ENCODE data around the gene IFI16.

Gene IFI16

GRCh38 chr1:159068886-159069285 lies 59.2 kb downstream of the IFI16 start:
- TF ChIP-seq, protein P1, sequence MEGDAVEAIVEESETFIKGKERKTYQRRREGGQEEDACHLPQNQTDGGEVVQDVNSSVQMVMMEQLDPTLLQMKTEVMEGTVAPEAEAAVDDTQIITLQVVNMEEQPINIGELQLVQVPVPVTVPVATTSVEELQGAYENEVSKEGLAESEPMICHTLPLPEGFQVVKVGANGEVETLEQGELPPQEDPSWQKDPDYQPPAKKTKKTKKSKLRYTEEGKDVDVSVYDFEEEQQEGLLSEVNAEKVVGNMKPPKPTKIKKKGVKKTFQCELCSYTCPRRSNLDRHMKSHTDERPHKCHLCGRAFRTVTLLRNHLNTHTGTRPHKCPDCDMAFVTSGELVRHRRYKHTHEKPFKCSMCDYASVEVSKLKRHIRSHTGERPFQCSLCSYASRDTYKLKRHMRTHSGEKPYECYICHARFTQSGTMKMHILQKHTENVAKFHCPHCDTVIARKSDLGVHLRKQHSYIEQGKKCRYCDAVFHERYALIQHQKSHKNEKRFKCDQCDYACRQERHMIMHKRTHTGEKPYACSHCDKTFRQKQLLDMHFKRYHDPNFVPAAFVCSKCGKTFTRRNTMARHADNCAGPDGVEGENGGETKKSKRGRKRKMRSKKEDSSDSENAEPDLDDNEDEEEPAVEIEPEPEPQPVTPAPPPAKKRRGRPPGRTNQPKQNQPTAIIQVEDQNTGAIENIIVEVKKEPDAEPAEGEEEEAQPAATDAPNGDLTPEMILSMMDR (IDR thresholded peaks at IDR 0.05; ENCODE audit: low read depth, low read length): no peak
- peak; percentile 55 to 82 for DNase-seq (ENCODE audit: low read depth in 2 of 2)
- H3K4me3 ChIP-seq (replicated peaks in 1 of 2; ENCODE audit: low read depth in 2 of 2, low read length in 2 of 2): no peak overlapping the region

GRCh38 chr1:159071970-159072582 lies 62.4 kb downstream of the IFI16 start:
- peak; percentile 84 to 88 for DNase-seq (ENCODE audit: low read depth in 2 of 2)
- TF ChIP-seq, protein P1 (IDR thresholded peaks at IDR 0.05; ENCODE audit: low read depth, low read length): peak; percentile 62
- H3K4me3 ChIP-seq (replicated peaks in 1 of 2; ENCODE audit: low read depth in 2 of 2, low read length in 2 of 2): no peak overlapping the region

DNA sequence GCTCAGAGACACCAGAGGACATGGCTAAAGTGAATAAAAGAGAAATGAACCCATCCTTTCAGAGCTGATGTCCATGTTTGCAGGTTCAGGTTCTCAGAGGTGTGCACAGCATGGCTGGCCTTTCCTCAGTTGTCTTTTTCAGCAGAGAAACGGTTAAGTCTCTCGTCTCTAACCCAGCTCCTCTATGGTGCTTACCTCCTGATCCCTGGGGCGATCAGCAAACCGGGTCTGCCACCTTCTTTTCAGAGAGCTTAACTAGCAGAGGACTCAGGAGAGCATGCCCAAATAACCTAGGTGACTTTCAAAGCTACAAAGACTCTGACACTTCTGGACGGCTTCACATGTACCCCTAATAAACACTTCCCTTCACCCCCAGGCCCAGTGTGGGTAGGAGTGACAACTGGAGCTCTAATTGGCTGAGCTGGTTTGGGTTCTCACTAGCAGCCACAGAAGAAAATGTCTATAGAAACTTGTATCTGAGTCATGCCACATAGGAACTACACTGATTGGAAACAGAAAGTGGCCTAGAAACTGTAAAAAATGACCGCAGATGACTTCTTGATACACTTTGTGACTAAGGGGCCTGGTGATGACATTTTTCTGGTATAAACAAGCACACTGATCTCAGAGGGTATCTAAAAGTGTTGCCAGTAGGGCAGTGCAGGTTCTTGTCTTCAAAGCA lies 66.9 kb downstream of the IFI16 start, which contains the start of gene AIM2:
Gene AIM2 (minus strand): TSS at position 329 of the 682 bp plus-strand sequence. CDS start 3,267 bp downstream, outside the sequence.
- no peak within 1 kb of the TSS for H3K4me3 ChIP-seq (replicated peaks in 1 of 2; ENCODE audit: low read depth in 2 of 2, low read length in 2 of 2)
- DNase-seq (ENCODE audit: low read depth in 2 of 2): no peak
- TF ChIP-seq, protein P1 (IDR thresholded peaks at IDR 0.05; ENCODE audit: low read depth, low read length): no peak

DNA sequence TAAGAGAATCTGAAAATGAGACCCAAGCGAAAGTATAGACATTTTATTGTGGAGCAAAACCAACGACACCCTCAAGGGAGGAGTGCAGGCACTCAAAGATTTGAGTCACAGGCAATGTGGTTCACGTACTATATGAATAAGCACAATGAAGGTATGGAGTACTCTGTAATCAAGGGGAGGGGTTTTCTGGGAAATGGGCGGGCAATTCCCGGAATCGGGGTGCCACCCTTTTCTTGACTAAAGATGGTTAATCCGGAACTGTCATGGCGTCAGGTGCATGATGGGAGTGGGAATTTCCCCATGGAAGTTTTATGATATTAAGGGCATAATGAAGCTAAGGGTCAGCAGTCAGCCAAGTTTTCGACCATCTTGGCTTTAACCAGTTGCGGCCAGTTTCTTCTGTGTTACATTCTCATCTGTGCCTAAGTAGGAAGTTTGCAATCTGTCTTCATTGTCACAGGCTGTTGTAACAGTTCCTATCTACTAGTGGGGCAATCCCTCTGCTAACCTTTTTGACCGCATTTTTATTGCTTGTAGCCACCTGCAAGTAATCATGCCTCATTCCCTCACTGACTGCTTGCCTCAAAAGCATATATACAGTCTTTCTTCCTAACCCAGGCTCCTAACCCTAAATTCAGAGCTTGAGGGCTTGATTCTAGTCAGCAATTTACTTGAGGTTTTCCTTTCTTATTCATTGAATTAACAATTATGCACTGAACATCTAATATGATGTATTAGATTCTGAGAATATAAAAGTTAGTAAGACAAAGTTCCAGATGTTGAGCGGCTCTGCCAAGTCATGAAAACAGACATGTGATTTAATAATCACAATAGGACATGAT lies 67.6 kb downstream of the IFI16 start:
- DNase-seq (ENCODE audit: low read depth in 2 of 2): no peak
- TF ChIP-seq, protein P1 (IDR thresholded peaks at IDR 0.05; ENCODE audit: low read depth, low read length): no peak
- H3K4me3 ChIP-seq (replicated peaks in 1 of 2; ENCODE audit: low read depth in 2 of 2, low read length in 2 of 2): no peak overlapping the region

DNA sequence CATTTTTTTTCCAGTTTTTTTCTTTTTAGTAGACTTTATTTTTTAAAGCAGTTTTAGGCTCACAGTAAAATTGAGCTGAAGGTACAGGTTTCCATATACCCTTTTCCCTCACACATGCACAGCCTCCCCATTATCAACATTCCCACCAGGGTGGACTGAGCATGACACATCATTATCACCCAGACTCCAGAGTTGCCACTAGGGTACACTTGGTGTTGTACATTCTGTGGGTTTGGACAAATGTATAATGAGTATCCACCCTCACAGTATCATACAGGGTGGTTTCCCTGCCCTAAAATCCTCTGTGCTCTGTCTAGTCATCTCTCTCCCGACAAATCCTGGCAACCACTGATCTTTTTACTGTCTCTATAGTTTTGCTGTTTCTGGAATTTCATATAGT lies 69.8 kb downstream of the IFI16 start:
- DNase-seq (ENCODE audit: low read depth in 2 of 2): no peak
- H3K4me3 ChIP-seq (replicated peaks in 1 of 2; ENCODE audit: low read depth in 2 of 2, low read length in 2 of 2): no peak overlapping the region
- TF ChIP-seq, protein P1 (IDR thresholded peaks at IDR 0.05; ENCODE audit: low read depth, low read length): no peak

DNA sequence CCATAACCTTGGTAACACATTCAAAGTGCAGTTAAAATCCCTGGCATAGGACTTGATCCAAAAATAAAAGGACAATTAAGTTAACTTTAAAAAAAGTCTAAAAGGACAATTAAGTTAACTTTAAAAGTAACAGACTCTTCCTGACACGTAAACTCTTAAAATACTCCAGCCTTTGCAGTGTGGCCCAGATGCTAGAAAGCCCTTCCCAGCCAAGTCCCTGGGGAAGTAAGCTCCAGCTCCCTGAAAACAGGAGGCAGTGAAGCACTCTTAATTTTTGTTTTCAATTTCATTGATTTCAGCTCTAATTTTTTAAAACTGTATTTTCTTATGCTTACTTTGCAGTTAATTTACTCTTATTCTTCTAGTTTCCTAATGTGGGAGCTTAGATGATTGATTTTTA lies 71.9 kb downstream of the IFI16 start:
- DNase-seq (ENCODE audit: low read depth in 2 of 2): no peak

More for the DNA sequence above, 71.9 kb downstream of the IFI16 start:
- no peak overlapping the region for H3K4me3 ChIP-seq (replicated peaks in 1 of 2; ENCODE audit: low read depth in 2 of 2, low read length in 2 of 2)
- TF ChIP-seq, protein P1 (IDR thresholded peaks at IDR 0.05; ENCODE audit: low read depth, low read length): no peak

Measured in cardiac fibroblast (primary cell).